ENCODE measurements around the gene GOLT1B. TPM values are rescaled to one million over a fixed set of nuclear protein-coding genes. Genes with fewer than 3 reads are reported as not detected.

The GOLT1B gene
- total RNA-seq, 2 experiments from 2014 or later: 40.7 to 45.6 TPM

GRCh38 chr12:21552635-21553328 lies 51.2 kb downstream of the GOLT1B start:
- Mint-ChIP-seq H3K27me3 (peaks cover 2% of the 10 kb centered on the region), H3K4me1 (no peaks in the 10 kb centered on the region), H3K36me3 (ENCODE audit: low read depth) (no peaks in the 10 kb centered on the region), H3K9me3 (no peaks in the 10 kb centered on the region), H3K4me3 (no peak overlapping the region), H3K27ac (no peak overlapping the region)
- ChIA-PET POLR2A (no interaction called here), CTCF (no interaction called here)
- no peak for DNase-seq

DNA sequence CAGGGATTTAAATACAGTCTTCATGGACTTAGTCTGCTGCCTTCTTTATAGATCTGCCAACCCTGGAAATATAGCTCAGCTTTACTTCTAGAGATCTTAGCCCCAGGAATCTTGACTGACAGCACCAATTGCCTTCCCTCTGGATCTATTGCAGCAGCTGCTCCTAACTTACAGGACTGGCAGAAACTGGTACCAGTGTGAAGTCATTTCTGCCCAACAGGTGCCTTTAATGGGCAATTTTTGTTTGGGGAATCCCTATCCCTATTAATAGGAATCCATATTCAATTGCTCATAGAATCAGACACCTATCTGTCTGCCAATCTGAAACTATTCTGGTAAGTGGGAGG lies 51.7 kb downstream of the GOLT1B start:
- H3K27me3 Mint-ChIP-seq: peaks cover 2% of the 10 kb centered on the region
- no peak for DNase-seq
- no peaks in the 10 kb centered on the region for H3K9me3 Mint-ChIP-seq
- no peaks in the 10 kb centered on the region for H3K4me1 Mint-ChIP-seq
- POLR2A ChIA-PET: no interaction called here
- no peak overlapping the region for H3K27ac Mint-ChIP-seq
- no peak overlapping the region for H3K4me3 Mint-ChIP-seq
- CTCF ChIA-PET: no interaction called here
- H3K36me3 Mint-ChIP-seq (ENCODE audit: low read depth): no peaks in the 10 kb centered on the region

GRCh38 chr12:21558100-21558679 lies 56.6 kb downstream of the GOLT1B start:
- H3K27ac Mint-ChIP-seq: no peak overlapping the region

GRCh38 chr12:21559855-21560569 lies 58.4 kb downstream of the GOLT1B start:
- DNase-seq: no peak
- Mint-ChIP-seq H3K27ac (no peak overlapping the region), H3K27me3 (no peaks in the 10 kb centered on the region), H3K9me3 (no peaks in the 10 kb centered on the region), H3K36me3 (ENCODE audit: low read depth) (no peaks in the 10 kb centered on the region), H3K4me1 (peaks cover 5% of the 10 kb centered on the region), H3K4me3 (no peak overlapping the region)
- ChIA-PET CTCF (interaction anchor here (0.7 to 0.8 kb wide), 3 partner anchors 14 to 120 kb away, joined by 3 read pairs; no protein-coding TSS in a partner anchor), POLR2A (no interaction called here)

More at GRCh38 chr12:21558100-21558679, 56.6 kb downstream of the GOLT1B start:
- peaks cover 5% of the 10 kb centered on the region for H3K4me1 Mint-ChIP-seq
- no peaks in the 10 kb centered on the region for H3K9me3 Mint-ChIP-seq
- no peaks in the 10 kb centered on the region for H3K27me3 Mint-ChIP-seq
- no peak for DNase-seq
- H3K36me3 Mint-ChIP-seq (ENCODE audit: low read depth): no peaks in the 10 kb centered on the region
- no peak overlapping the region for H3K4me3 Mint-ChIP-seq
- POLR2A ChIA-PET: no interaction called here
- CTCF ChIA-PET: no interaction called here

DNA sequence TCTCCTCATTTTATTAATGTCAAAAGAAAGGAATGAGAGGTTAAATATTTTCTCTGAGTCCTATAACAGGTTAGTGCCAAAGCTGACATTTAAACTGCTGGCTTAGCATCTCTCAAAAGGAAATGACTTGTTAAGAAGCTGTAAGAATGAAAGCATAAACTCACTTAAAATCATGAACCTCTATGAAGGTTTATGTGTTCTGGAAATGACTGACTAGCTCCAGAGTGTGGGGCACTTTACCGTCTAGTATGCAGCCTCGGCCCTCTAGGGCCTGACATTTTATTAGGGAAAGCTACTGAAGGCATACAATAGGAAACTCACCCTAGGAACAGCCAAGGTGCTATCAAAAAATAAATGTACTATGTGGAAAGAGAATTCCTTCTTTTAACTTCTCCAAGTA lies 59.6 kb downstream of the GOLT1B start:
- Mint-ChIP-seq H3K36me3 (ENCODE audit: low read depth) (no peaks in the 10 kb centered on the region), H3K27ac (no peak overlapping the region)

GRCh38 chr12:21562859-21563258 lies 61.3 kb downstream of the GOLT1B start:
- Mint-ChIP-seq H3K27me3 (peaks cover 1% of the 10 kb centered on the region), H3K4me1 (peaks cover 5% of the 10 kb centered on the region), H3K36me3 (ENCODE audit: low read depth) (no peaks in the 10 kb centered on the region), H3K4me3 (no peak overlapping the region), H3K9me3 (no peaks in the 10 kb centered on the region), H3K27ac (no peak overlapping the region)
- ChIA-PET POLR2A (no interaction called here), CTCF (no interaction called here)
- DNase-seq: no peak

More for the DNA sequence above, 59.6 kb downstream of the GOLT1B start:
- no peak overlapping the region for H3K4me3 Mint-ChIP-seq
- H3K27me3 Mint-ChIP-seq: no peaks in the 10 kb centered on the region
- H3K9me3 Mint-ChIP-seq: no peaks in the 10 kb centered on the region
- DNase-seq: no peak
- CTCF ChIA-PET: interaction anchor here (0.7 kb wide), 1 partner anchor 18 kb away, joined by 3 read pairs; no protein-coding TSS in a partner anchor
- POLR2A ChIA-PET: interaction anchor here (0.6 kb wide), 1 partner anchor 9 kb away, joined by 4 read pairs; no protein-coding TSS in a partner anchor
- H3K4me1 Mint-ChIP-seq: peaks cover 5% of the 10 kb centered on the region

DNA sequence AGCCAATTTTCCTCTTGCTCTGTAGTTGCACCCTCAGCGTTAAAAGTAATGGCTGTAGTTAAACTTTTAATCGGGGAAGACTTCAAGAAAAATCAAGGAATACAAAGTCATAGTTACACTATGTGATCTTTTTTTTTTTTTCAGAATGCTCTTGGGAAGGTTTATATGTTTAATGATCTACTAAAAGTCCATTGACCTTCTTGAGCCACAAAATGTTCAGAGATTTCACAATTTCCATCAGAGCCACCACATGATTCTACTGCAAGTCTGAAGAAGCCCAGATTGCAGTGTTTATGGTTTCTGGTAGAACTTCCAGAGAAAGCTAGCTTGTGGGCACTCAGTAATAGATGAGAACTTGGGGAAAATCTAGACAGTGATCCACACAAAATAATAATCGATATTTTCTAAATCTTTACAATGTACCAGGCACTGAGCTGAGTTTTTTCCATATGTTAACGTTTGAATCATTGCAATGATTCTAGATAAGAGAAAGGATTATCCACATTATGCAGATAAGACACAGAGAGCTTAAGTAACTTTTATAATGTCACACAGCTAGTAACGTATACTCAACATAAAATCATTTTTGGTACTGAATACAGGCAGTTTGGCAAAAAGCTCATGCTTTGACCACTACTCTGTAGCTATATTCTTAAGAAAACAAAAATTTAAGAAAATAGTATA lies 64.8 kb downstream of the GOLT1B start:
- DNase-seq: no peak
- no peaks in the 10 kb centered on the region for H3K36me3 Mint-ChIP-seq (ENCODE audit: low read depth)
- H3K9me3 Mint-ChIP-seq: no peaks in the 10 kb centered on the region
- no peak overlapping the region for H3K27ac Mint-ChIP-seq
- ChIA-PET CTCF (no interaction called here), POLR2A (no interaction called here)
- no peak overlapping the region for H3K4me3 Mint-ChIP-seq
- H3K27me3 Mint-ChIP-seq: peaks cover 1% of the 10 kb centered on the region
- no peaks in the 10 kb centered on the region for H3K4me1 Mint-ChIP-seq

DNA sequence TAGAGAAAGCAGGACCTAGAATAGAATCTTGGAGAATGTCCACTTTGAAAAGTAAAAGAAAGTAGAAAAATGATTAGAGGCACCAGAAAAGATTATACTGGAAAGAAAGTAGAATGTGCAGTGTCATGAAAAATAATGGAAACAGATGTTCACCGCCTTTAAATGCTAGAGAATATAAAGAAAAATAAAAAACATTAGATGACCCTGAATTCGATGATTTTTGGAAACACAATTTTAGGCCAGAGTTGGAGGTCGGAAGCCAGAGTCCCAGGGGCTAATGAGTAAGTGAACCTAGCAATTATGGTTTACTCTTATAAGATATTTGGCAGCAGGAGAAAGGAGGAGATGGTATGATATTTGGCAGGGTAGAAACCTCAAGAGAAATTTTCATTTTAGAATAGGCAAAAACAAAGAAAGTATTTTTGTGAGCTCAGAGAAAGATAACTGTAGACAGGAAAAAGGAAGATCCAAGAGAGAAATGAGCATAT lies 65.4 kb downstream of the GOLT1B start:
- H3K9me3 Mint-ChIP-seq: no peaks in the 10 kb centered on the region
- CTCF ChIA-PET: no interaction called here

More for the DNA sequence above, 65.4 kb downstream of the GOLT1B start:
- Mint-ChIP-seq H3K4me3 (no peak overlapping the region), H3K36me3 (ENCODE audit: low read depth) (no peaks in the 10 kb centered on the region), H3K27me3 (peaks cover 1% of the 10 kb centered on the region), H3K4me1 (no peaks in the 10 kb centered on the region), H3K27ac (no peak overlapping the region)
- POLR2A ChIA-PET: no interaction called here
- DNase-seq: no peak

Other genes with a start within 250 kb of the GOLT1B start
- not detected for gene SLCO1A2, start 166.9 kb upstream of the GOLT1B start, total RNA-seq
- gene IAPP, start 128.9 kb upstream of the GOLT1B start, total RNA-seq: not detected
- 10 to 100 TPM; 24.2 to 25.3 TPM for gene PYROXD1, start 64.1 kb upstream of the GOLT1B start, total RNA-seq
- gene RECQL, start 154 bp upstream of the GOLT1B start, total RNA-seq: 10 to 100 TPM; 88.3 to 95.8 TPM
- under 1 TPM in 1 of 2 experiments, not detected in 1; 0.12 TPM for gene SPX, start 24.5 kb downstream of the GOLT1B start, total RNA-seq
- gene GYS2, start 103.1 kb downstream of the GOLT1B start, total RNA-seq: not detected
- 1,000 to 10,000 TPM in 1 of 2 experiments, 100 to 1,000 TPM in 1; 819 to 1,195 TPM for gene LDHB, start 156.1 kb downstream of the GOLT1B start, total RNA-seq